ENCODE measurements around the gene TSHR. TPM values are rescaled to one million over a fixed set of nuclear protein-coding genes. Genes with fewer than 3 reads are reported as not detected.

The TSHR gene
- total and polyA plus RNA-seq, 2 of the 13 experiments (the other 11 are each of a cell fraction or from before 2014, with no cell fraction given) = not detected

DNA sequence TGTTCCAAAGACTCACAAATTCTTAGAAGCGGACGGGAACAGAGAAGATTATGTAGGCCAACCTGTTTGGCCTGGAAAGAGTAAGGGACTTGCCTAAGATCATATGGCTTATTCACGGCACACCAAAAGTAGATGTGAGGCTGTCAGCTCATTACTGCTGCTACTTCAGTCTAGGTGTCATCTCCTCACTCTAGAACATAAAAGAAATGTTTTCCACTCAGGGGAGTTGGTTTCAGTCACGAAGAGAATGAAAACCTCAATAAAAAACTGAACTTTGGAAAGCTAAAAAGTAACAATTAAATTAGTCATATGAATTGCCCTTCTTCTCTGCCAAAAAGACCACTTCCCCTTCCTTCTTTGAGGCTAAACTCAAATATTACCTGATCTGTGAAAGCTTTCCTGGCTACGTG lies 13.2 kb upstream of the TSHR start:
- Histone ChIP-seq H3K79me2 (ENCODE audit: insufficient read depth, low read length) (no peaks in the 10 kb centered on the region), H3K4me2 (ENCODE audit: low read depth, low read length) (peak overlapping the region; percentile 82), H3K36me3 (replicated peaks in 1 of 2; ENCODE audit: control insufficient read depth in 1 of 2, insufficient read depth in 2 of 2, low read length in 2 of 2) (no peaks in the 10 kb centered on the region), H3K27me3 (ENCODE audit: control insufficient read depth in 1 of 2, insufficient read depth in 2 of 2, low read length in 2 of 2) (no peaks in the 10 kb centered on the region; a peak in 1 of 5 replicates), H3K9ac (ENCODE audit: insufficient read depth, low read depth, low read length) (peak overlapping the region; percentile 72), H3K4me3 (replicated peaks in 1 of 3; ENCODE audit: insufficient read depth in 1 of 3, low read depth in 2 of 3, low read length in 3 of 3) (peak overlapping the region; percentile 64 to 91 (median 84); a peak in 5 of 6 replicates), H3K4me1 (ENCODE audit: insufficient read depth, low read length) (peaks cover 18% of the 10 kb centered on the region; the same call in 1 of the 2 replicates), H3K27ac (ENCODE audit: extremely low read length, insufficient read depth, low read length) (peak overlapping the region; percentile 33), H3K9me3 (ENCODE audit: low read length) (no peaks in the 10 kb centered on the region), H4K20me1 (ENCODE audit: insufficient read depth, low read length) (no peaks in the 10 kb centered on the region), H2AFZ (ENCODE audit: low read length) (peak overlapping the region; percentile 98)
- FAIRE-seq (no peak), DNase-seq (ENCODE audit: low spot score) (no peak), ATAC-seq (peak; percentile 19)
- ChIA-PET CTCF (ENCODE audit: low intra/inter-chr PET ratio, low total read pairs) (no interaction called here), POLR2A (interaction anchor here (0.6 to 1.4 kb wide), 4 partner anchors 33 to 279 kb away, joined by 3 to 5 read pairs (median 4); partner anchors contain the start of gene GTF2A1)
- BruUV-seq (replicated peaks) = no TSS peak
- in situ Hi-C loops (cut with HindIII; ENCODE audit: extremely low pct_ligation_motif_present, low pct_unique_long_range_greater_than_20kb) = no loop called here
- 0 out of 2 replicates have a peak, but pooled peaks have one; percentile 10 for TF ChIP-seq SP140L (CRISPR knock-in tag; IDR thresholded peaks at IDR 0.05; ENCODE audit: borderline replicate concordance)
- no peak for TF ChIP-seq ZNF235 (CRISPR knock-in tag; IDR thresholded peaks at IDR 0.05; ENCODE audit: borderline replicate concordance)
- TF ChIP-seq PTBP1 (IDR thresholded peaks at IDR 0.05; ENCODE audit: low read depth, low read length, poor library complexity, severe bottlenecking) = no peak
- no peak for TF ChIP-seq FLYWCH1 (CRISPR knock-in tag; IDR thresholded peaks at IDR 0.05)
- TF ChIP-seq TEAD3 (CRISPR knock-in tag; optimal IDR thresholded peaks at IDR 0.05; ENCODE audit: borderline replicate concordance) = no peak
- 0 out of 2 replicates have a peak, but pooled peaks have one; percentile 33 for TF ChIP-seq ELF4 (CRISPR knock-in tag; IDR thresholded peaks at IDR 0.05; ENCODE audit: borderline replicate concordance)
- TF ChIP-seq ZNF234 (CRISPR knock-in tag; conservative IDR thresholded peaks at IDR 0.05) = no peak
- 3% methylated on average over 5 of the region's 5 CpGs for WGBS (ENCODE audit: low lambda C conversion rate)
- intact Hi-C loops (cut with micrococcal nuclease; ENCODE audit: unreplicated experiment) = no loop called here

DNA sequence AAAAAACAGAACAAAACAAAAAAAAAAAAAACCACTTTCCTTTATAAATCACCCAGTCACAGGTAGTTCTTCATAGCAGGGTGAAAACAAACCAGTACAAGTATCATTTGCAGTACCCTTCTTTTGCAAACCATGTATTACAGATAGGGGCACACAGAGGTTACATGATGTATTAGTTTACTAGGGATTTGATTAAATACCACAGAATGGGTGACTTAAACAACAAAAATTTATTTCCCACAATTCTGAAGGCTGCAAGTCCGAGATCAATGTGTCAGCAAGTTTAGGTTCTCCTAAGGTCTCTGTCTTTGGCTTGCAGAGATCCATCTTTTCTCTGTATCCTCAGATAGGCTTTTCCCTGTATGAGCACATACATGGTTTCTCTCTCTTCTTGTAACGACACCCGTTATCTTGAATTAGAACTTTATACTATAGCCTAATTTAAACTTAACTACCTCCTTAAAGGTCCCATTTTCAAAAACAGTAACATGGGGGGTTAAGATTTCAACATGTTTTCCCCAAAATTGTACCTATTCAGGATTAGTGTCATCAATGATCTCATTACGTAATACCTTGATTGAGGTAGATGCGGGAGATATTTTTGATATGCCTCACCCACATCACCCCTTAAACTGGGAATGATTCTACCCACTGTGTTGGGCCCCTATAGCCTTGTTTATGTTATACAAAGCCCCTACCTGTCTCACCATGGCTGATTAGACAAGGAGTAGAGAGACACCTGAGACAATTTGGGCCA lies 10.4 kb upstream of the TSHR start:
- POLR2A ChIA-PET = no interaction called here

More for the DNA sequence above, 10.4 kb upstream of the TSHR start:
- no TSS peak for BruUV-seq (replicated peaks)
- ATAC-seq (no peak), DNase-seq (ENCODE audit: low spot score) (no peak), FAIRE-seq (no peak)
- Histone ChIP-seq H3K79me2 (ENCODE audit: insufficient read depth, low read length) (no peaks in the 10 kb centered on the region), H3K9me3 (ENCODE audit: low read length) (no peaks in the 10 kb centered on the region), H3K4me1 (ENCODE audit: insufficient read depth, low read length) (peaks cover 16% of the 10 kb centered on the region; the same call in 1 of the 2 replicates), H3K27ac (ENCODE audit: extremely low read length, insufficient read depth, low read length) (no peak overlapping the region), H3K27me3 (ENCODE audit: control insufficient read depth in 1 of 2, insufficient read depth in 2 of 2, low read length in 2 of 2) (peaks cover 0 to 4% of the 10 kb centered on the region in 2 experiments; a peak in 2 of 5 replicates), H3K9ac (ENCODE audit: insufficient read depth, low read depth, low read length) (no peak overlapping the region), H4K20me1 (ENCODE audit: insufficient read depth, low read length) (no peaks in the 10 kb centered on the region), H2AFZ (ENCODE audit: low read length) (no peak overlapping the region), H3K36me3 (replicated peaks in 1 of 2; ENCODE audit: control insufficient read depth in 1 of 2, insufficient read depth in 2 of 2, low read length in 2 of 2) (no peaks in the 10 kb centered on the region), H3K4me2 (ENCODE audit: low read depth, low read length) (no peak overlapping the region), H3K4me3 (replicated peaks in 1 of 3; ENCODE audit: insufficient read depth in 1 of 3, low read depth in 2 of 3, low read length in 3 of 3) (no peak overlapping the region)
- intact Hi-C loops (cut with micrococcal nuclease; ENCODE audit: unreplicated experiment) (no loop called here), in situ Hi-C loops (cut with HindIII; ENCODE audit: extremely low pct_ligation_motif_present, low pct_unique_long_range_greater_than_20kb) (no loop called here)
- TF ChIP-seq, protein P1, sequence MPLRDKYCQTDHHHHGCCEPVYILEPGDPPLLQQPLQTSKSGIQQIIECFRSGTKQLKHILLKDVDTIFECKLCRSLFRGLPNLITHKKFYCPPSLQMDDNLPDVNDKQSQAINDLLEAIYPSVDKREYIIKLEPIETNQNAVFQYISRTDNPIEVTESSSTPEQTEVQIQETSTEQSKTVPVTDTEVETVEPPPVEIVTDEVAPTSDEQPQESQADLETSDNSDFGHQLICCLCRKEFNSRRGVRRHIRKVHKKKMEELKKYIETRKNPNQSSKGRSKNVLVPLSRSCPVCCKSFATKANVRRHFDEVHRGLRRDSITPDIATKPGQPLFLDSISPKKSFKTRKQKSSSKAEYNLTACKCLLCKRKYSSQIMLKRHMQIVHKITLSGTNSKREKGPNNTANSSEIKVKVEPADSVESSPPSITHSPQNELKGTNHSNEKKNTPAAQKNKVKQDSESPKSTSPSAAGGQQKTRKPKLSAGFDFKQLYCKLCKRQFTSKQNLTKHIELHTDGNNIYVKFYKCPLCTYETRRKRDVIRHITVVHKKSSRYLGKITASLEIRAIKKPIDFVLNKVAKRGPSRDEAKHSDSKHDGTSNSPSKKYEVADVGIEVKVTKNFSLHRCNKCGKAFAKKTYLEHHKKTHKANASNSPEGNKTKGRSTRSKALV (CRISPR knock-in tag; IDR thresholded peaks at IDR 0.05) = no peak
- TF ChIP-seq CEBPB (IDR thresholded peaks at IDR 0.05; ENCODE audit: borderline replicate concordance, low read depth, low read length) = peak; percentile 54; the same call in 1 of the 2 replicates
- 35% methylated on average over 5 of the region's 5 CpGs for WGBS (ENCODE audit: low lambda C conversion rate)
- CTCF ChIA-PET (ENCODE audit: low intra/inter-chr PET ratio, low total read pairs) = no interaction called here

Data from HepG2 (cell line).